Endodermal cell (in vitro differentiated cells): ENCODE results near the gene CFAP57. TPM values are rescaled to one million over a fixed set of nuclear protein-coding genes. Genes with fewer than 3 reads are reported as not detected.

Source experiments
- DNase-seq: peaks from one replicate; pipeline ENCODE4 v3.0.0-alpha.2; 2017
- H3K27ac ChIP-seq: 2 replicates; pipeline ENCODE4 v1.5.1; 2013; ENCODE audit warnings: mild to moderate bottlenecking, low read depth, low read length, moderate library complexity
- H3K27me3 ChIP-seq: 2 replicates; pipeline ENCODE4 v1.6.1; 2013; ENCODE audit warnings: mild to moderate bottlenecking, low read length, moderate library complexity; ENCODE audit not compliant: insufficient read depth, control insufficient read depth, poor library complexity, severe bottlenecking
- H3K36me3 ChIP-seq: 2 replicates; pipeline ENCODE4 v1.7.0; 2013; ENCODE audit warnings: mild to moderate bottlenecking, low read length, moderate library complexity; ENCODE audit not compliant: control insufficient read depth, insufficient read depth
- H3K4me1 ChIP-seq: one replicate; pipeline ENCODE4 v1.7.0; 2013; ENCODE audit warnings: low read length; ENCODE audit not compliant: control insufficient read depth, insufficient read depth
- H3K4me3 ChIP-seq: 2 replicates; pipeline ENCODE4 v1.5.1; 2013; ENCODE audit warnings: mild to moderate bottlenecking, low read length, moderate library complexity
- H3K9ac ChIP-seq: 2 replicates; pipeline ENCODE4 v1.6.1; 2013; ENCODE audit warnings: mild to moderate bottlenecking, low read length, moderate library complexity; ENCODE audit not compliant: poor library complexity, severe bottlenecking; ENCODE audit errors: extremely low read depth
- H3K9me3 ChIP-seq: 2 replicates; pipeline ENCODE4 v1.6.1; 2013; ENCODE audit warnings: mild to moderate bottlenecking, low read length, moderate library complexity; ENCODE audit not compliant: control insufficient read depth
- H3K27ac Mint-ChIP-seq: 2 replicates; pipeline ENCODE4 v1.8.0; 2020; ENCODE audit warnings: mixed read lengths
- H3K27me3 Mint-ChIP-seq: 2 replicates; pipeline ENCODE4 v1.8.0; 2021; ENCODE audit warnings: mild to moderate bottlenecking, mixed read lengths; ENCODE audit not compliant: insufficient read depth
- H3K36me3 Mint-ChIP-seq: 2 replicates; pipeline ENCODE4 v1.8.0; 2020; ENCODE audit warnings: low read depth, mixed read lengths
- H3K4me1 Mint-ChIP-seq: 2 replicates; pipeline ENCODE4 v1.8.0; 2020; ENCODE audit warnings: mixed read lengths
- H3K4me3 Mint-ChIP-seq: 2 replicates; pipeline ENCODE4 v1.8.0; 2020; ENCODE audit warnings: mild to moderate bottlenecking, moderate library complexity, mixed read lengths
- H3K9me3 Mint-ChIP-seq: 2 replicates; pipeline ENCODE4 v1.8.0; 2020; ENCODE audit warnings: mild to moderate bottlenecking, mixed read lengths
- WGBS, 2 experiments: methylation state at CpG; one replicate each; pipeline versions ENCODE4 v1.1.5 to v1.1.7; 2013; ENCODE audit warnings: missing lambda C conversion rate in 2 of 2, mixed read lengths in 1 of 2; ENCODE audit not compliant: insufficient coverage in 1 of 2, insufficient read length in 1 of 2; 5-methylcytosine and 5-hydroxymethylcytosine counted together
- total RNA-seq, 2 donors: library from RNA; stranded (reverse); fragmentation: NEBNext Ultra II Directional in 1 of 2; extraction: Animal tissue kit (Norgen Biotek cat#: 25700) in 1 of 2; gene quantifications; 2 replicates in 1 of 2; 3 replicates in 1 of 2; pipeline ENCODE4 v1.2.1, GENCODE V29; 2021
- TF ChIP-seq, protein P1 (sequence below): fragments of 200-600 bp; sonication (generic); conservative IDR thresholded peaks from 2 replicates; pipeline ENCODE4 v1.5.0; 2021; ENCODE audit warnings: antibody characterized with exemption, mild to moderate bottlenecking

Gene CFAP57
- total RNA-seq, 2 donors from 2014 or later, result 0.82 to 0.90 TPM

- Histone ChIP-seq H3K27me3 (peaks cover 12% of the 10 kb centered on the region), H3K4me1 (no peaks in the 10 kb centered on the region), H3K9ac (peak overlapping the region; percentile 65), H3K4me3 (peak overlapping the region; percentile 93), H3K27ac (peak overlapping the region; percentile 59), H3K9me3 (no peaks in the 10 kb centered on the region), H3K36me3 (peaks cover 32% of the 10 kb centered on the region)
- H3K9me3 Mint-ChIP-seq, result peaks cover 11% of the 10 kb centered on the region
- peak overlapping the region; percentile 93 for H3K27ac Mint-ChIP-seq
- H3K4me3 Mint-ChIP-seq, result peak overlapping the region; percentile 95
- H3K36me3 Mint-ChIP-seq, result peaks cover 32% of the 10 kb centered on the region
- peaks cover 7% of the 10 kb centered on the region for H3K4me1 Mint-ChIP-seq
- peak; percentile 95 for DNase-seq
- peaks cover 17% of the 10 kb centered on the region for H3K27me3 Mint-ChIP-seq
- TF ChIP-seq, protein P1, sequence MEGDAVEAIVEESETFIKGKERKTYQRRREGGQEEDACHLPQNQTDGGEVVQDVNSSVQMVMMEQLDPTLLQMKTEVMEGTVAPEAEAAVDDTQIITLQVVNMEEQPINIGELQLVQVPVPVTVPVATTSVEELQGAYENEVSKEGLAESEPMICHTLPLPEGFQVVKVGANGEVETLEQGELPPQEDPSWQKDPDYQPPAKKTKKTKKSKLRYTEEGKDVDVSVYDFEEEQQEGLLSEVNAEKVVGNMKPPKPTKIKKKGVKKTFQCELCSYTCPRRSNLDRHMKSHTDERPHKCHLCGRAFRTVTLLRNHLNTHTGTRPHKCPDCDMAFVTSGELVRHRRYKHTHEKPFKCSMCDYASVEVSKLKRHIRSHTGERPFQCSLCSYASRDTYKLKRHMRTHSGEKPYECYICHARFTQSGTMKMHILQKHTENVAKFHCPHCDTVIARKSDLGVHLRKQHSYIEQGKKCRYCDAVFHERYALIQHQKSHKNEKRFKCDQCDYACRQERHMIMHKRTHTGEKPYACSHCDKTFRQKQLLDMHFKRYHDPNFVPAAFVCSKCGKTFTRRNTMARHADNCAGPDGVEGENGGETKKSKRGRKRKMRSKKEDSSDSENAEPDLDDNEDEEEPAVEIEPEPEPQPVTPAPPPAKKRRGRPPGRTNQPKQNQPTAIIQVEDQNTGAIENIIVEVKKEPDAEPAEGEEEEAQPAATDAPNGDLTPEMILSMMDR, result no peak
- 0 to 1% methylated on average over 6 to 20 of the region's 20 CpGs for WGBS, 2 experiments
These were observed 420 bp downstream of the CFAP57 start for GRCh38 chr1:43172527-43172972.

- Histone ChIP-seq H3K4me3 (no peak overlapping the region), H3K27me3 (peaks cover 12% of the 10 kb centered on the region), H3K9ac (no peak overlapping the region), H3K9me3 (no peaks in the 10 kb centered on the region), H3K27ac (no peak overlapping the region), H3K36me3 (peaks cover 9% of the 10 kb centered on the region), H3K4me1 (no peaks in the 10 kb centered on the region)
- DNase-seq, result no peak
- no peak overlapping the region for H3K4me3 Mint-ChIP-seq
- no peak overlapping the region for H3K27ac Mint-ChIP-seq
- H3K4me1 Mint-ChIP-seq, result peaks cover 9% of the 10 kb centered on the region
- WGBS, 2 experiments, result no CpG with 5 or more reads among the region's 2 CpGs
- peaks cover 9% of the 10 kb centered on the region for H3K36me3 Mint-ChIP-seq
- peaks cover 7% of the 10 kb centered on the region for H3K9me3 Mint-ChIP-seq
- TF ChIP-seq, protein P1, result no peak
- peaks cover 20% of the 10 kb centered on the region for H3K27me3 Mint-ChIP-seq
These were observed 2.7 kb downstream of the CFAP57 start for GRCh38 chr1:43174873-43175272.

- Mint-ChIP-seq H3K27me3 (peaks cover 19% of the 10 kb centered on the region), H3K9me3 (peaks cover under 1% of the 10 kb centered on the region), H3K36me3 (no peaks in the 10 kb centered on the region), H3K27ac (no peak overlapping the region), H3K4me1 (peaks cover 2% of the 10 kb centered on the region), H3K4me3 (no peak overlapping the region)
- Histone ChIP-seq H3K4me3 (no peak overlapping the region), H3K4me1 (no peaks in the 10 kb centered on the region), H3K9ac (no peak overlapping the region), H3K9me3 (no peaks in the 10 kb centered on the region), H3K27ac (no peak overlapping the region), H3K27me3 (peaks cover 12% of the 10 kb centered on the region), H3K36me3 (no peaks in the 10 kb centered on the region)
- 45 to 49% methylated on average over 4 of the region's 4 CpGs for WGBS, 2 experiments
- no peak for DNase-seq
- TF ChIP-seq, protein P1, result no peak
These were observed 5.6 kb downstream of the CFAP57 start for GRCh38 chr1:43177691-43178090.
